Stimulated activated CD8-positive, alpha-beta memory T cell treated with anti-CD3 and anti-CD28 coated beads, Interleukin-7, amount 100 ng/mL, for 4 hours (primary cell): ENCODE results near the gene APOO.
"Not testable (repeated sequence)": the region's sequence is repeated elsewhere in the genome, so short reads cannot be mapped to it uniquely, and the experiment has no call there.

Experiments used
- DNase-seq, 2 donors: peaks; one replicate each; pipeline ENCODE4 v3.0.0-alpha.2; 2020; ENCODE audit warnings: low read depth in 2 of 2

The APOO gene

GRCh38 chrX:23904096-23904495 is 3.6 kb downstream of the APOO start:
- DNase-seq: no peak

DNA sequence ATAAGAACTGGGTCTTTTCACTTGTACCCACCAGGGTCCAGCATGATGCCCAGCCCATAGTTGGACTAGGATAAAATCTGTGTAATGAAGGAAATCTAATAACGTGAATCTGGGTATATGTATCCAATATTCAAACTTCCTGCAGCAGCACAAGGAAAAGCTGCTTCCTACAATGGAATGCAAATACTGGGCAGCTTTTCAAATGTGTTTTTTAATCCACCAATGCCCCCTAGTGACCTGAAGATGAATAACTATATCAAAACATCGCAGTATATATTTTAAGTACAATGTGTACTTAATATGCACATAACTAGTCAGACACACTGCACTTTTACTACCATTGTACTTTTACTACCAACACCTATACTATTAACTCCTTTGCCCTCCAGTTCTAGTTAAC is 5.3 kb downstream of the APOO start:
- no peak for DNase-seq

- peak in 1 of 2 donors; percentile 5 for DNase-seq
Observed at GRCh38 chrX:23901805-23902204, 5.9 kb downstream of the APOO start.

GRCh38 chrX:23901060-23901459 is 6.7 kb downstream of the APOO start:
- no peak for DNase-seq

- DNase-seq: no peak
Observed at GRCh38 chrX:23900220-23900797, 7.4 kb downstream of the APOO start.

- no peak for DNase-seq
Observed at GRCh38 chrX:23898412-23898959, 9.3 kb downstream of the APOO start.

GRCh38 chrX:23896981-23897380 is 10.8 kb downstream of the APOO start:
- no peak for DNase-seq

GRCh38 chrX:23896539-23896938 is 11.2 kb downstream of the APOO start:
- not testable (repeated sequence) for DNase-seq

- not testable (repeated sequence) for DNase-seq
Observed at GRCh38 chrX:23894993-23895392, 12.7 kb downstream of the APOO start.

DNA sequence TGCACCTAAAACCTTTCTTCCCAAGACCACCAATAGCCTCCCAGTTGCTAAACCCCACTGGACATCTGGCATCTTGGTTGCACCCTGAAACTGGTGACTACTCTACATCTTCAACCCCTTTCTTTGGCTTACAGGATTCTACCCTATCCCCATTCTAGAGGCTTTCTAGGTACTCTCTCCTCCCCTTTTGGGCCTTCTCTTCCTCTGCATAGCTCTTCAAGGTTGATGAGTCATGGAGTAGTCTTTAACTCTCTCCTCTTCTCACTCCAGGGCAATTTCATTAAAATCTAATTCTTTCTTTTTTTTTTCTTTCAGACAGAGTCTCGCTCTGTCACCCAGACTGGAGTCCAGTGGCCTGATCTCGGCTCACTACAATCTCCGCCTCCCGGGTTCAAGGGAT is 16.8 kb downstream of the APOO start:
- DNase-seq: no peak

DNA sequence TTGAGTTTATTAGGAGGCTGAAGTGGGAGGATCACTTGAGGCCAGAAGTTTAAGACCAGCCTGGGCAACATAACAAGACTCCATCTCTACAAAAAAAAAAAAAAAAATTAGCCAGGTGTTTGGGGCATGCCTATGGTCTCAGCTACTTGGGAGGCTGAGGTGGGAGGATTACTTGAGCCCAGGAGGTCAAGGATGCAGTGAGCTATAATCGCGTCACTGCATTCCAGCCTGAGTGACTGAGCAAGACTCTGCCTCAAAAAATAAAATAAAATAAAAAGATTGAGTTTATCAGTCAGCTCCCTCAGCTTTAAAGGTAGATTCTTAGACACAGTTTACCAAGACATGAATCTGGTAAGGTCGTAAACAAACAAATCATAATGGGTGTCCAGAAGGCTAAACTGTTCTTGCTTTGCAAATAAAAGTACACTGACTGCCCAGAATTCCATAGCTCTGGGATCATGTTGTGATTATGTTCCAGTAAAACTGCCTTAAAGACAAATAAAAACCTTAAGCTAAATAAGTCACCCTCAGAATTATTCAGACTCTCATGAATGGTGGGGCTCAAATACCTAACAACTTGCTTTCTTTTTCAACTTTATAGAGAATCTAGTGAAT is 18.7 kb downstream of the APOO start:
- DNase-seq: no peak

GRCh38 chrX:23887918-23888317 is 19.8 kb downstream of the APOO start:
- no peak for DNase-seq

- DNase-seq: no peak
Observed at GRCh38 chrX:23887451-23887850, 20.3 kb downstream of the APOO start.

DNA sequence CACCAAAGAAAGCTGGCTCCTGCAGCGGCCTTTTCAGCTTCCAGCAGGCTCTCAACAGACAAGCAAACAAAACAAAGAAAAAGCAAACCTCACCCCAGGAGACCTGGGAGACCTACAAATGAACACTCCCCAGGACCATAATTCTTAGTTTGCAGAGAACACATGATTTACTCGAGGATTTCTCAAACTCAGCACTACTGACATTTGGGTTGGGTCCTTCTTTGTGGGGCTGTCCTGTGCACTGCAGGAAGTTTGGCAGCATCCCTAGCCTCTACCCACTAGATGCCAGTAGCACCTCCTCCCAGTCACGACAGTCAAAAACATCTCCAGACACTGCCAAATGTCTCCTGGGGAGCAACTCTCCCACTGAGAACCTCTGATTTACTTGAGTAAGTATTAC is 21.9 kb downstream of the APOO start:
- no peak for DNase-seq

DNA sequence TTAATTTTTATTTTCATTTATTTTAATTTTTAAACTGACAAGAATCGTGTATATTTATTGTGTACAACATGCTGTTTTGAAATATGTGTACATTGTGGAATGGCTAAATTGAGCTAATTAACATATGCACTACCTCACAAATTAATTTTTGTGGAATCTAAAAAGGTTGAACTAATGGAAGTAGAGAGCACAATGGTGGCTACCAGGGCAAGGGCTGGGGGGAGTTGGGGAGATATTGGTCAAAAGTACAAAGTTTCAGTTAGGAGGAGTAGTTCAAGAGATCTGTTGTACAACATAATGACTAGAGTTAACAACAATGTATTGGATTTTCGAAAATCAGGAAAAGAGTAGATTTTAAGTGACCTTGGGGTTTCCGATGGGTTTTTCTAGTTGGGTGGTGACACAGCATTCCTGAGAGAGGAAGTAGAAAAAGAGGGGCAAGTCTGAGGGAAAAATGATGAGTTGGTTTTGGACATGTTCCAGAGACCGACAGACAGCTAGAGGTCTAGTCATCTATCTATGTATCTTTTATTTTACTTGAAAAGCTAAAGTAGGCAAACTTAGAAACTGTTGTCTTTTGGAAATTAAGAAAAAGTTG is 23.2 kb downstream of the APOO start:
- DNase-seq: no peak

DNA sequence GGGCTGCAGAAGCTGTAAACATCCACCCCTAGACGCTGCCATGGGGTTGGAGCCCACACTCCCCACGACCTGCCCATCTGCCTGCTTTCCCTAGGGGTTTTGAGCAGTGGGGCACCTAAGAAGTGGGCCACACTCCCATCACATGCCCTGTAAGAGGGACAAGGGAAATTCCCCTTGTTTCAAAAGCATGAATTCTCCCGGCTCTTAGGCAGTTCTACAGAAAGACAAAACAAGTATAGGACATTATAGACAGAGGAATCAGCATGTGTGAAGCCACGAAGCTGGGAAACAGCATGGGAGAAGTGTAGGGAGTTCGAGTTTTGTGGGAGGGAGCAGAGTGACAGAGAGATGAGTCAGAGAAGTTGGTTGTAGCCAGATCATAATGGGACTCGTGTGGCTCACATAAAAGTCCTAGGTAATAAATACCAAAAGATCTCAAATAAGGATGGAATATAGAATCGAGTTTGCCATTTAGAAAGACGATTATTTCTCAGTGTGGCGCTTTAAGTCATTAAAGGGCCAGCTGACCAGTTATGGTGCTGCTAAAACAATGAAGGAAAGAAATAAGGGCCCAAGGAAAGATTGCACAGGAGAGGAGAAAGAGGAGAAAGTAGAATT is 23.9 kb downstream of the APOO start:
- DNase-seq: no peak

DNA sequence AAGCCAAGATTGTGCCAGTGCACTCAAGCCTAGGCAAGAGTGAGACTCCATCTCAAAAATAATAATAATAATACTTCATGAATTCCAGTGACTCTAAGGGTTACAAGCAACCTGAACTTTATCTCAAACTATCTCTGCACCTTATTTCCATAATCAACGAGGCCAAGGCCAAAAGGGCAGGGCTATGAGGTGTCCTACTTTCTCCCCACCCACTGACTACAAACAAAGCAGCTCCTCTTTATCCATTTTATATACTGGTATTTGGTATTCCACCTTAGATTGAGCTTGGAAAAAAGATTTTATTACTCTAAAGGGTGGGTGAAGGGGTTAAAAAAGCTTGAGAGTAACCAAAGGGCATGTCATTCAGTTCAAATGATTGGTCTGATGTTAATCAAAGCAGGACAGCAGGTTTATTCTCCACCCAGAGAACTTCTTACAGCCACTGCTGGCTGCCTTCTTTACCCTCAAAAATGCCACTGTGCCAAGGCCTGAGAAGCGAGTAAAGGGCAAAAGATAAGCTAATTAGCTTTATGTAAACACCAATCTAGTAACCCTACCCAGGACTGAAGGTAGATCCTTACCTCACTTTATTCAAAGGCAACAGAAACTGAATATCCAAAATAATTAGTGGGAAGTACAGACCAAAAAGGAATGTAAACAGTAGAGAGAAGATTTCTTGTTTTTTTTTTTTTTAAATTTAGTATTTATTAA is 28.2 kb downstream of the APOO start:
- no peak for DNase-seq

GRCh38 chrX:23871905-23872546 is 35.7 kb downstream of the APOO start:
- DNase-seq: no peak

DNA sequence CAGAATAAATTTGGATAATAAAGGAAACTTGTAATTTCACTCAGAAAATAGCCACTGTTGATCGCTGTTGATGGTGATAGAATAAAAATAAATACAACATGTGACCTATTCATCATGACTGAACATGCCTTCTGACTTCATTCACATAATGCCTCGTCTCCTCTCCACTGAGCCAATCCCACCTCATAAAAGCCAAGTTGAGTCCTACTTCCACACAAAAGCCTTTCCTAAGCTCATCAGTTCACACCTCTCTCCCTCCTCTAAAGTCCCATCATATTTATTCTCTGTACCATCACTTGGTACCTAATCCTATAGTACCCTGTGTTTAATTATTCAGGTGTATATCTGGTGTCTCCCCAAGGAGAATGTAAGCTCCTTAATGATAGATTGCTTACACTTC is 37.7 kb downstream of the APOO start:
- no peak for DNase-seq

GRCh38 chrX:23864742-23865326 is 42.9 kb downstream of the APOO start:
- no peak for DNase-seq

- DNase-seq: not testable (repeated sequence)
Observed at GRCh38 chrX:23861952-23862351, 45.8 kb downstream of the APOO start.
